Measurements from ENCODE around the gene OSBPL3.
"Not testable (repeated sequence)": the region's sequence is repeated elsewhere in the genome, so short reads cannot be mapped to it uniquely, and the experiment has no call there.

OSBPL3 gene

GRCh38 chr7:24827027-24827426 lies 153.0 kb downstream of the OSBPL3 start:
- no peak for DNase-seq (ENCODE audit: low read depth)

DNA sequence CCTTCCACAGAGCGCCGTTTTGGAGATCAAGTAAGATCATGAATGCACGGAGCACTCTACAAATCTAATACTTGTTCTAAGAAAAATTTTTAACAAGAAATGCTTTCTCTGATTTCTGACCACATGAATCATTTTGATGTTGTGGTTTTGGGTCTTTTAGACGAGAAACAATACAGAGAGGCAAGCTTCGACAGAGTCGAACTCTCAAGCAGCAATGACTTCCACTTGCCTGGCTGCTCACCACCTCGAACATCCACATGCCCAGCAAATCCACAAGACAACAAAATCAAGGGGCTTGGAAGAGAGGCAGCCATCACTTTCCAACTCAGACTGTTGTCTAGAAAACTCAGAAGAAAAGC lies 153.3 kb downstream of the OSBPL3 start:
- DNase-seq (ENCODE audit: low read depth) = no peak

DNA sequence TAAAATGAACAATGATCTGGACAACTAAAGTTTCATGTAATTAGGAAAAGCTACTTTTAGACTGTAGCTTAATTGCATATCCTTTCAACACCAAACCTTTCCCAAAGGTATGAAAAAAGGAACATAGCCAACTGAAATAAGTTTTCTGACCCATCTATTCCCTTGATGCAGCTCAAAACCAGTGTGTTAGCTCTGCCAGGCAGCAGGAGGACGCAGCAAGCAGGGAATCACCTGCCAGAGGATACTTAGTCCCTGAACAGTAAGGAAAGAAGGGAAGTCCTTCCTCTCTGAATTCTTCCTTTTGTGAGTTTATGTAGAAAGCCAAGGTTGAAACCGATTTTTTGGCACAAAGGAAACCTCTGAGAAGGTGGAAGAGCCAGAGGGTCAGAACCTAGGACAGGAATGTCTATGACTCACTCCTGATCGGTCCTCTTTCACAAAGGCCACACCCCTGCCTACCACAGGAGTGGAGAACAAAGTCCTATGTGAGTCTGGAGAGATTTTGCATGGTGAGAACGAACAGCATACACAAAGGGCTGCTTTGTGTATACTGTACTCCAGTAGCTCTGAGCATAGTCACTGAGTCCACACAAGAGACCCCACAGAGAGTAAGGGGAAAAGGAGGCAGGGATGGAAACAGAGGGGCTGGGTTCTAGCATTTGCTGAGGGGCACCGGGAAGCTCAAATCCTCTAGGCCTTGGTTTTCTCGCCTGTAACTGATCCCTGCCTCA lies 153.9 kb downstream of the OSBPL3 start:
- no peak for DNase-seq (ENCODE audit: low read depth)

GRCh38 chr7:24825381-24825794 lies 154.6 kb downstream of the OSBPL3 start:
- DNase-seq (ENCODE audit: low read depth) = peak; percentile 33

DNA sequence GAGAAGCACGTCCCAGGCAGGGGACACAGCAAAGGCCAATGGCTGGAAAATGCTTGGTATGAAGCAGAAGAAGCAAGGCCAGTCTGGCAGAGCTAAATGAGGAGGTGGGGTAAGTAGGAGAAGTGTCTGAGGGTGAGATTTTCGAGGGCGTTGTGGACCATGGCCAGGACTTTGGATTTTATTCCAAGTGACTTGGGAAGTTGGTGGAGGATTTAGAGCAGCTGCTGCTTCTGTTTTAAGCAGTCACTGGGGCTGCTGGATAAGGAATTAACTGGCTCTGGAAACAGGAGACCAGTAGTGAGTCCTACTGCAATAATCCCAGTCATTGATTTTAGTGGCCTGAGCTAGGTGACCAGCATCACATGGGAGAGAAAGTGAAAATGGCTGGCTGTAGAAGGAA lies 155.1 kb downstream of the OSBPL3 start:
- DNase-seq (ENCODE audit: low read depth) = no peak

- no peak for DNase-seq (ENCODE audit: low read depth)
Measured at GRCh38 chr7:24824400-24824799, 155.6 kb downstream of the OSBPL3 start.

DNA sequence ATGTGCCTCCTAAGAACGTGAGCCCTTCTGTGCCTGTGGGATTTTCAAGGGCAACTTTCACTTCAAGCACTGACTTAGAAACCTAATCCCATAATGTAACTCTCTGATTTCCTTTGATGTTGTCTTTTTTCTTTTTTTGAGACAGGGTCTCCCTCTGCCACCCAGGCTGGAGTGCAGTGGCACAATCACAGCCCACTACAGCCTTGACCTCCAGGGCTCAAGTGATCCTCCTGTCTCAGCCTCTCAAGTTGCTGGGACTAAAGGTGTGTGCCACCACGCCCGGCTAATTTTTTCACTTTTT lies 158.3 kb downstream of the OSBPL3 start:
- no peak for DNase-seq (ENCODE audit: low read depth)

DNA sequence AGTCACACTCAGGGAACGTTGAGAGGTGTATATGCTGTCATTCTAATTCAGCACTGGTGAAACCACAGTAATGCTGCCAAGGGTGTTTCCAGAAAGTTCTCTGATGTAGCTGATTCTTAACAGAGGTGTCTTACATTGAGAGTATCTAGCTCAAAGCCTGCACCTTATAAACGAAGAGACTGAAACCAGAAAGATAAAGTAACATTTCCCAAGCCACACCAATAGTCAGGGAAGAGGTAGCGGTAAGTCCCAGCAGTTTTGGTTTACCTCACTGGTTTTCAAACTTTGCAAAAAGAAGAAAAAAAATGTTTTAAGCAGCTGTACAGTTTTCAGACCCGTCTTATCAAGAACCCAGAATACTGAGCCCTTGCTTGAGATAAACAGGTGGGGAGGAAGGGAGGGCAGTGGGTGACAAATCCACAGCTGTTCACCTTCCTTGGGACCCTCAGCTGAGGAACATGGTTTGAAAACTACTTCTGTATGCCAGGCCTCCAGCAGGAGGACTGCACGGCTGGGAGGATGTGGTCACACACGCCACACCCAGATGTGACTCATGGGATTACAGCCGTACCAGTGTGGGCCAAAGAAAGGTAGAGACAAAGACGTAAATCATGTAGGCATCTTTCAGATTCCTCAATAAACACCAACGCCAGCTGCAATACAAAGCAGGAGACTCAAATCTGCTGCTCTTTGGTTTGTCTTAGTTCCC lies 158.8 kb downstream of the OSBPL3 start:
- peak; percentile 87 for DNase-seq (ENCODE audit: low read depth)

- no peak for DNase-seq (ENCODE audit: low read depth)
Measured at GRCh38 chr7:24820730-24821044, 159.3 kb downstream of the OSBPL3 start.

DNA sequence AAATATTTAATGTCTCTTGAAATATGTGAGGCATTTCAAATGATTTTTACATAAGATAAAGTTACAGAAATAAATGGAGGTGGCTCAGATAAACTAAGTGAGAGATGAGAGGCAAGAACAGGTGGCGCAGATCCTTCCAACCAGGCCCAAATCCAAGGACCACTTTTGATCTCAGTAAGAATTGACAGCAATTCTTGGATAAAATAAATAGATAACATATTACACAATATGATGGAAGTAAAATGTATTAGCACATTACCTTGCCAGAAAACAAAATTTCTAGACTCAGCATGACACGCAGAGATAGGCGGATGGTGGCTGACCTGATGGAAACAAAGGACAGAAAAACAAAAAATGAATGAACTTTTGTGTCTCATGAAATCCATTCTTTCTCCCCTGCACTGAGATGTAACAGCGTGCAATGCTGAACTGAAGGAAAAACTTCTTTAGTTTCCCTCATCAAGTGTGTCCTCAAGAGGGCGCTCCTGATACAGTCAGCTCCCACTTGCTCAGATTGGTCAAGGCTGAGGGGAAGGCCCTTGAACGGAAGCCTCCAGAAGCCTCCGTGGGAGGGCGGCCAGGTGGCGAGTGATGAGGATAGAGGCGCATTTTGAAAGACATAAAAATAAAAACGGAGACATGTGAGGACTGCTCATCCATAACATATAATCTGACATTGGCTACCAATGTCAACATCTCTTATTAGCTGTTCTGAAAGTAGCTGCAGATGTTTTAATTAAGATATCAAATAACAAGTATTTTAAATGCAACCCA lies 159.9 kb downstream of the OSBPL3 start:
- DNase-seq (ENCODE audit: low read depth) = peak; percentile 85

DNA sequence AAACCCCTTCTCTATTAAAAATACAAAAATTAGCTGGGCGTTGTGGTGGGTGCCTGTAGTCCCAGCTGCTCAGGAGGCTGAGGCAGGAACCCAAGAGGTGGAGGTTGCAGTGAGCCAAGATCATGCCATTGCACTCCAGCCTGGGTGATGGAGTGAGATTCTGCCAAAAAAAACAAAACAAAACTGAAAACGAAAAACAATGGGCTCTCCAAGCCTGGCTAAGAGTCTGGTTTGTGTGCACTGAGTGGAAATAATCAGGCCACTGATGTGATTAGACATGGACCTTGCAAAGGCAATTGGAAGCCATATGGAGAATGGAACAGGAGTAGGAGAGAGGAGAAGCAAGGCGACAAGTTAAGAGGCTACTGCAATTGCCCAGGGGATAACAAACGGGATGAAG lies 162.6 kb downstream of the OSBPL3 start:
- DNase-seq (ENCODE audit: low read depth) = no peak

DNA sequence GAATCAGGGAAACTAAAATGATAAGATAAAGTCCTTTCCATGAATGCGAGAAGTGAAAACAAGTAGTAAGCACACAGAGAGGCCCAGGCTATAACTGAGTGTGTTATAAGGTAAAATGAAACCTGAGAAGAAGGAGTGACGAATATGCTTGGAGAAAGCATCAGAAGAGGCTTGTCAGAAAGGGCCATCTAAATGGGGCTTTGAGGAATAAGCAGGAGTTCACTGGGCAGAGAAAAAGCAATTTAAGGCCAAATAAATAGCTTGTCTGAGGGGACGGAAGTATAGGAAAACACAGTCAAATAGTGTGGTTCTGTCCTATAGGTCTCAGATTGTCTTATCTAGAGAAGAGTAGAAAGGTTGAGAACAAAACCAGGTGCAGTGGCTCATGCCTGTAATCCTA lies 163.1 kb downstream of the OSBPL3 start:
- DNase-seq (ENCODE audit: low read depth) = no peak

GRCh38 chr7:24812305-24812945 lies 167.6 kb downstream of the OSBPL3 start:
- DNase-seq (ENCODE audit: low read depth) = no peak

DNA sequence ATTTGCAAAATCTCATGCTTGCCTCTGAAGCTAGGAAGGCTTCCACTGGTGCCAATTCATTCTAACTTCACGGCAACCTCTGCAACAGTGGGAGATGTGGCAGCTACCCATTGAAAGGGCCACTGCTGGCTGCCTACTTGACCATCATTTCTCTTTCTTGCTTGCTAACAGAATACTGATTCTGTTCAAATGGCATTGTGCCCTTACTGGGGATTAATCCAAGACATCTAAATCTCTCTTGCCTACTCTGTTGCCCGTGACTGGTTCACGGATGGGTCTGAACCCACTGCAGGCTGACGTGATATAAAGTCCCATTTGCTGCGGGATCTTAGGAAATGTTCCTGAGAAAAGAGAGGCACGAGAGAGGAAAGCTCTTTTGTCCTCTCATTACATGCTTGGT lies 171.5 kb downstream of the OSBPL3 start:
- no peak for DNase-seq (ENCODE audit: low read depth)

GRCh38 chr7:24802300-24802699 lies 177.7 kb downstream of the OSBPL3 start:
- no peak for DNase-seq (ENCODE audit: low read depth)

GRCh38 chr7:24801883-24802282 lies 178.1 kb downstream of the OSBPL3 start:
- no peak for DNase-seq (ENCODE audit: low read depth)

- DNase-seq (ENCODE audit: low read depth) = no peak
Measured at GRCh38 chr7:24800667-24801066, 179.3 kb downstream of the OSBPL3 start.

DNA sequence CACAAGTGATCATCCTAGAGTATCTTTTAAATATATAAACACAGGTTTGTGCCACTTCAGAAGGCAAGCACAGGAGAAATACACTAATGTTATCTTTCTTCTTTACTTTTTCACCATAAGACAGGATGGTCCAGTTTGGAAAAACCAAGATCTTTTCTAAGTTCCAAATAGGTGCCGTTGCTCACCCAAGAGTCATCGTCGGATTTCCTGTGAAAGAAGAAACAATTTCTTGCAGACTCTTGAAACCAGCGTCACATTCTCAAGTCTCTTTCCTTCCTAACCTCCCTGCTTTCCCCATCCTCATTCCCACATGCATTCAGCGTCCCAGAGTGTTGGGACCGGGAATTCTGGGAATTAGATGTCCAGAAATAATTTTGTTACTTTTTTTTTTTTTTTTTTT lies 179.9 kb downstream of the OSBPL3 start:
- DNase-seq (ENCODE audit: low read depth) = no peak

DNA sequence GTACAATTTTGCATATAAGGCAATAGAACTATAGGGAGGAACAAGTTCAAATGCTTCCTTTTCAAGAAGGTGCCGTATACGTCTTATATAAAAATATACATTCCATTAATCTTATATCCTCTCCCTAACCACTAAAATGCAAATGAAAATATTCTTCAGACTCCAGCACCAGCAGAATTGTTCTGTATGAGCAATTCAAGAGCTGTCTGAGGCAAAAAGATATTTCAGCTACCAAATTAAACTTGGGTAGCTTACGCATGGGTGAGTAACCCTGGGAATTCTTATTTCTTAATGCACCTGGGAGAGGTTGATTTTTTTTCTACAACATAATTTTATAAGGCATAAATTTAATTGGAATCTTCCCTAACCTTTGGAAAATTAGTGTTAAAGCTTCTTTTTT lies 180.5 kb downstream of the OSBPL3 start:
- DNase-seq (ENCODE audit: low read depth) = no peak

DNA sequence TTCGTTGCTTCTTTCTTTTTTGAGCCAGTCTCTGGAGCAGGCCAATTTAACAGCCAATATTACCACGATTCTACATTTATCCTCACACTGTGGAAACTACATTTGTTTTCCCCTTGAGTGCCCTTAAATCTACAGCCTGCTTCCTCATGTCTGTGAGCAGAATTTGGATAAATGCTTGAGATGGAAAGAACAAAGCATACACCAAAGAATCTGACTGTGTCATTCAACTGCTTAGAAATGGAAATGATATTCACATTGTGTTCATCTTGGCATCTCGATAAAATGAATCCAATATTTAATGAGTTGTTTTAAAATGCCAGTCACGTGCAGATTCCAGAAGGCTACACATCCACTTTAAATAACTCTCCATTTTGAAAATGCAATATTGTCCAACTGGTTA lies 181.7 kb downstream of the OSBPL3 start:
- DNase-seq (ENCODE audit: low read depth) = no peak

DNA sequence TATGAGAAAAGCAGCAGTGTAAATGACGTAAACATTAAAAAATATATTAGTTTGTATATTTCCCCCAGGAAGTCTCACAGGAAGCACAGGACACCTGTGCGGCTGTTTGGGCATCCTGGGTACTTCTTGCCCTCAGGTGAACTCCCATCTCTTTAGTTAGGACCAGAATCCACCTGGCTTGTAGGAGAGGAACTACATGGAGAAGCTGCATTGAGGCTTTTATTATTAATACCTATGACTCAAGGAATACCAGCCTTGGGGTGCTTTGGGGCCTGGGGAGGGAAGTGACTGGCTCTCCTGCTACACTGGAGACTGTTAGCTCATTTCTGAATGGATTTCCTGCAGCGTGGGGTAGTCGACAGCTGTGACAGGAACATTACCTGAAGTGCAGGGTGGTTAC lies 182.7 kb downstream of the OSBPL3 start:
- no peak for DNase-seq (ENCODE audit: low read depth)

GRCh38 chr7:24795407-24795767 lies 184.6 kb downstream of the OSBPL3 start:
- DNase-seq (ENCODE audit: low read depth) = no peak

DNA sequence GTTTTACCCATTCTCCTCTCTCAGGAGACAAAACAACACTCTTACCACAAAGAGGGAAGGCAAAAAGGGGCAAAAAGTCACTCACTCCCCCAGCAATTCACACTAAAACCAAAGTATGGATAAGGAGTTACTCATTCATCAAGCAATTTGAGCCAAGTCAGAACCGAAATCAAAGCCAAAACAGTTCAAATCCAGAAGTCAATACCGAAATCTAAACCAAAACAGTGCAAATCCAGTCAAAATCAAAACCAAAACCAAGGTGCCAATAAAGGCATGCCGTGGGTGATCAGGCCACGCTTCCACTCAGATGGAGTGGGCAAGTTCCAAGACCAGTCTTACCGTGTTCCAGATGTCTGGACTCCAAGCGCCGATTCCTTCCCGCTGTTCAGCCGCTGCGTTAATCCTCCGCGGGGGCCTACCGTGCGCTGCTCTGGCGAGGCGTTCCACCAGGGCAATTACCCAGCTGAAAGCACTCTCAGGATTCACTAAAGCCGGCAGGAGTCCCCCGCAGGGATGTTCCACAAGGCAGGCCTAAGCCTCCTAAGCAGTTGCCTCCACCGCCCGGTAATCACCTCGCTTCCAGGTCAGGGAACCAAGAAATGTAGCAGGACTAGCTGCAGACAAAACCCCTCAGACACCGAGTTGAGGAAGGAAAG lies 185.1 kb downstream of the OSBPL3 start:
- DNase-seq (ENCODE audit: low read depth) = not testable (repeated sequence)
